K562 (cell line): ENCODE results near the gene DISC1. TPM values are rescaled to one million over a fixed set of nuclear protein-coding genes. Genes with fewer than 3 reads are reported as not detected.

ENCODE experiments used
- ATAC-seq: fragments of 200-7000 bp; cut with Tn5 transposase; 3 replicates; pipeline ENCODE4 v1.9.1; 2020; ENCODE audit warnings: moderate library complexity
- BruUV-seq: library from RNA; stranded (reverse); fragments of 400-500 nt; replicated peaks from 2 replicates; lab custom pipeline; 2021; lab: Mats Ljungman, UMichigan
- CTCF ChIA-PET: fragments of 300-600 bp; formaldehyde crosslinking; extraction: SDS; loops from one replicate; lab custom pipeline; 2021; ENCODE audit warnings: low intra/inter-chr PET ratio; lab: Yijun Ruan, JAX
- POLR2A ChIA-PET: fragments of 300-600, 350-650 bp; sonication (Branson Sonifier 250); formaldehyde crosslinking; extraction: SDS; loops from one replicate; lab custom pipeline; 2021; ENCODE audit warnings: antibody characterized with exemption, inconsistent platforms; lab: Yijun Ruan, JAX
- DNase-seq, 4 experiments: peaks; one replicate each; pipeline versions ENCODE4 v3.0.0 to v3.0.0-alpha.2; 2011 to 2018; ENCODE audit warnings: low spot score in 3 of 4, mixed read lengths in 3 of 4; ENCODE audit errors: extremely low read depth in 1 of 4
- FAIRE-seq: peaks from 2 replicates; lab custom pipeline; 2011; peaks lifted over from hg19 to GRCh38; lab: Jason Lieb, UNC
- H2AFZ ChIP-seq: 2 replicates; pipeline ENCODE4 v1.6.0; 2011; ENCODE audit warnings: low read depth, low read length, control low read depth, inconsistent platforms
- H3K27ac ChIP-seq: fragments of 200-600 bp; 3 replicates; pipeline ENCODE4 v1.8.0; 2011; ENCODE audit warnings: low read depth, mild to moderate bottlenecking, control low read depth, inconsistent platforms, low read length, moderate library complexity, mixed read lengths; ENCODE audit errors: extremely low read depth
- H3K27me3 ChIP-seq, 2 experiments: fragments of 300-600 bp in 1 of 2; 2 replicates in 1 of 2; 3 replicates in 1 of 2; pipeline versions ENCODE4 v1.6.0 to v1.8.0; 2011; ENCODE audit warnings: inconsistent platforms in 2 of 2, low read length in 2 of 2, mild to moderate bottlenecking in 1 of 2, mixed read lengths in 1 of 2, moderate library complexity in 1 of 2; ENCODE audit not compliant: control insufficient read depth in 2 of 2, insufficient read depth in 2 of 2
- H3K36me3 ChIP-seq: fragments of 300-600 bp; 3 replicates; pipeline ENCODE4 v1.8.0; 2011; ENCODE audit warnings: mild to moderate bottlenecking, low read length, inconsistent platforms; ENCODE audit not compliant: control insufficient read depth, insufficient read depth
- H3K4me1 ChIP-seq, 2 experiments: fragments of 200-600 bp in 1 of 2; replicated peaks in 1 of 2; 2 replicates in 1 of 2; 3 replicates in 1 of 2; pipeline versions ENCODE4 v1.5.1 to v1.8.0; 2011; ENCODE audit warnings: inconsistent platforms in 2 of 2, low read length in 2 of 2, mild to moderate bottlenecking in 1 of 2, mixed read lengths in 1 of 2, moderate library complexity in 1 of 2; ENCODE audit not compliant: control insufficient read depth in 2 of 2, insufficient read depth in 2 of 2
- H3K4me2 ChIP-seq: 2 replicates; pipeline ENCODE4 v1.6.1; 2011; ENCODE audit warnings: low read length, control low read depth, inconsistent platforms, mixed read lengths; ENCODE audit not compliant: insufficient read depth
- H3K4me3 ChIP-seq: fragments of 200-600 bp; sonication (generic), shearing (Covaris generic); 2 replicates; pipeline ENCODE4 v1.5.1; 2016; ENCODE audit warnings: control low read depth, inconsistent platforms
- H3K79me2 ChIP-seq: fragments of 200-600 bp; 3 replicates; pipeline ENCODE4 v1.8.0; 2011; ENCODE audit warnings: low read length, inconsistent platforms; ENCODE audit not compliant: control insufficient read depth, insufficient read depth
- H3K9ac ChIP-seq, 2 experiments: 2 replicates each; pipeline versions ENCODE4 v1.6.0 to v1.6.1; 2011; ENCODE audit warnings: low read depth in 2 of 2, low read length in 2 of 2, control low read depth in 1 of 2, inconsistent platforms in 1 of 2, mild to moderate bottlenecking in 1 of 2, mixed read lengths in 1 of 2; ENCODE audit not compliant: insufficient read depth in 1 of 2
- H3K9me1 ChIP-seq: one replicate; pipeline ENCODE4 v1.6.0; 2011; ENCODE audit warnings: inconsistent platforms, mild to moderate bottlenecking, low read length, moderate library complexity; ENCODE audit not compliant: control insufficient read depth, insufficient read depth
- H3K9me3 ChIP-seq: replicated peaks from 2 replicates; pipeline ENCODE4 v1.5.1; 2011; ENCODE audit warnings: low read depth, low read length, inconsistent platforms; ENCODE audit not compliant: control insufficient read depth, insufficient read depth
- H4K20me1 ChIP-seq: replicated peaks from 2 replicates; pipeline ENCODE4 v1.6.1; 2011; ENCODE audit warnings: low read length, inconsistent platforms, mixed read lengths; ENCODE audit not compliant: control insufficient read depth, insufficient read depth
- HNRNPK ChIP-seq: fragments of 200-400 bp; formaldehyde crosslinking; IDR thresholded peaks from one replicate; pipeline ENCODE4 v1.6.1; 2018; ENCODE audit warnings: mild to moderate bottlenecking, low read depth, low read length; ENCODE audit not compliant: poor library complexity, severe bottlenecking
- MCM5 ChIP-seq: fragments of 450-650 bp; IDR thresholded peaks from 2 replicates; pipeline ENCODE4 v1.6.1; 2016; ENCODE audit warnings: low read depth
- PTRF ChIP-seq: fragments of 450-650 bp; IDR thresholded peaks from 2 replicates; pipeline ENCODE4 v1.6.1; 2016; ENCODE audit warnings: mild to moderate bottlenecking, missing genetic modification characterization, missing compliant biosample characterization
- THAP12 ChIP-seq: fragments of 250-450 bp; sonication (Bioruptor Pico); IDR thresholded peaks from 2 replicates; pipeline ENCODE4 v1.9.0; 2021; ENCODE audit warnings: mild to moderate bottlenecking, inconsistent platforms
- THRA ChIP-seq: fragments of 450-650 bp; IDR thresholded peaks from 2 replicates; pipeline ENCODE4 v1.6.1; 2017; ENCODE audit warnings: mild to moderate bottlenecking, moderate library complexity
- ZC3H11A ChIP-seq: IDR thresholded peaks from 2 replicates; pipeline ENCODE4 v1.6.1; 2012; ENCODE audit warnings: low read depth, low read length, improper control_type of control experiment
- ZNF436 ChIP-seq: fragments of 250-450, 450-650 bp; sonication (Bioruptor Pico); formaldehyde crosslinking; IDR thresholded peaks from 2 replicates; pipeline ENCODE4 v1.7.0; 2020; ENCODE audit warnings: mild to moderate bottlenecking
- WGBS: fragments of 100-300 bp; shearing (Covaris generic); methylation state at CpG from one replicate; pipeline ENCODE4 v1.1.6; 2016; ENCODE audit warnings: low coverage, mixed read lengths; ENCODE audit not compliant: insufficient coverage; ENCODE audit errors: missing lambda C conversion rate; 5-methylcytosine and 5-hydroxymethylcytosine counted together
- in situ Hi-C: fragments of 300-500 bp; cut with MboI; formaldehyde crosslinking; loops from 4 replicates; pipeline ENCODE4 v1.15.0; 2018; ENCODE audit warnings: inconsistent platforms, mixed read lengths
- intact Hi-C: fragments of 100-400 bp; cut with micrococcal nuclease; formaldehyde crosslinking; loops from 2 replicates; pipeline ENCODE4 v1.14.2; 2022
- polyA plus RNA-seq, 8 experiments: library from polyadenylated mRNA; depleted of rRNA in 4 of 8; stranded (reverse) in 5 of 8; unstranded in 3 of 8; fragments of >200 nt; fragmentation: Nextera tagmentation in 2 of 8; fragmentation: Illumina TruSeq in 1 of 8; extraction: Ambion mirVana in 2 of 8; extraction: Trizol in 1 of 8; gene quantifications; 2 replicates each; pipeline versions ENCODE4 v1.2.1 to v1.2.3, GENCODE V29; 2011 to 2014; ENCODE audit warnings: inconsistent platforms in 1 of 8, missing spikeins in 1 of 8
- total RNA-seq, 7 experiments: library from RNA; depleted of rRNA in 6 of 7; stranded (reverse); fragments of >200 nt in 6 of 7; fragmentation: Illumina TruSeq in 2 of 7; extraction: Trizol in 2 of 7; gene quantifications; 2 replicates each; pipeline versions ENCODE4 v1.2.1 to v1.2.3, GENCODE V29; 2011 to 2021; ENCODE audit warnings: low replicate concordance in 1 of 7

The DISC1 gene
- total and polyA plus RNA-seq, 9 of the 15 experiments (the other 6 are each of a cell fraction or from before 2014, with no cell fraction given), result 0.01 to 0.11 (median 0.08) TPM; not detected in 1

GRCh38 chr1:231899713-231900435 is 273.3 kb downstream of the DISC1 start:
- CTCF ChIA-PET, result no interaction called here
- FAIRE-seq, result no peak
- Histone ChIP-seq H3K79me2 (no peaks in the 10 kb centered on the region), H3K9ac (no peak overlapping the region), H4K20me1 (no peaks in the 10 kb centered on the region), H3K9me3 (no peaks in the 10 kb centered on the region), H2AFZ (no peak overlapping the region), H3K4me3 (no peak overlapping the region), H3K9me1 (no peaks in the 10 kb centered on the region), H3K4me2 (no peak overlapping the region), H3K4me1 (no peaks in the 10 kb centered on the region), H3K27me3 (no peaks in the 10 kb centered on the region), H3K27ac (no peak overlapping the region), H3K36me3 (no peaks in the 10 kb centered on the region)
- POLR2A ChIA-PET, result interaction anchor here (0.6 kb wide), 2 partner anchors 116 to 508 kb away, joined by 3 to 4 read pairs; no protein-coding TSS in a partner anchor
- no peak for ATAC-seq
- intact Hi-C loops, result no loop called here
- TF ChIP-seq ZNF436 (CRISPR knock-in tag), result no peak
- TF ChIP-seq PTRF (tag), result no peak
- no peak for TF ChIP-seq ZC3H11A
- TF ChIP-seq HNRNPK, result no peak
- TF ChIP-seq THRA, result no peak
- TF ChIP-seq THAP12 (CRISPR knock-in tag), result no peak
- TF ChIP-seq MCM5, result no peak
- WGBS, result under 1% methylated on average over 9 of the region's 9 CpGs
- DNase-seq, result no peak
- BruUV-seq, result no TSS peak
- in situ Hi-C loops, result no loop called here
